ENCODE measurements around the gene WFDC1.

DNA sequence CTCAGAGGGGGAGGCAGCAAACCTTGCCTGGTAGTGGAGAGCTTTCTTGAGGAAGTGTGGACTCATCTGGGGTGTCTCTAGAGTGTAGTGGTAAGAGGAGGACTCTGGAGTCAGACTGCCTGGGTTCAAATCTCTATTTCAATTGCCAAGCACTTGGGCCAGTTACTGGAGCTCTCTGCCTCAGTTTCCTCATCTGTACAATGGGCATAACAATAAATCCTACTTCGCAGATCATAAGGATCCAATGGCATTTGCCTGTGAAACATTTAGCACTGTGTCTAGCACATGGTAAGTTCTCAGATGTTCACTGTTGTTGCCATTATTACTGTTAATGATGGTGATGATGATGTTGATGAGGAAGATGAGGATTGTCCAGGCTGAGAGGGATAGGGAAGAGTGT is 23.6 kb upstream of the WFDC1 start:
- TF ChIP-seq, protein P1, sequence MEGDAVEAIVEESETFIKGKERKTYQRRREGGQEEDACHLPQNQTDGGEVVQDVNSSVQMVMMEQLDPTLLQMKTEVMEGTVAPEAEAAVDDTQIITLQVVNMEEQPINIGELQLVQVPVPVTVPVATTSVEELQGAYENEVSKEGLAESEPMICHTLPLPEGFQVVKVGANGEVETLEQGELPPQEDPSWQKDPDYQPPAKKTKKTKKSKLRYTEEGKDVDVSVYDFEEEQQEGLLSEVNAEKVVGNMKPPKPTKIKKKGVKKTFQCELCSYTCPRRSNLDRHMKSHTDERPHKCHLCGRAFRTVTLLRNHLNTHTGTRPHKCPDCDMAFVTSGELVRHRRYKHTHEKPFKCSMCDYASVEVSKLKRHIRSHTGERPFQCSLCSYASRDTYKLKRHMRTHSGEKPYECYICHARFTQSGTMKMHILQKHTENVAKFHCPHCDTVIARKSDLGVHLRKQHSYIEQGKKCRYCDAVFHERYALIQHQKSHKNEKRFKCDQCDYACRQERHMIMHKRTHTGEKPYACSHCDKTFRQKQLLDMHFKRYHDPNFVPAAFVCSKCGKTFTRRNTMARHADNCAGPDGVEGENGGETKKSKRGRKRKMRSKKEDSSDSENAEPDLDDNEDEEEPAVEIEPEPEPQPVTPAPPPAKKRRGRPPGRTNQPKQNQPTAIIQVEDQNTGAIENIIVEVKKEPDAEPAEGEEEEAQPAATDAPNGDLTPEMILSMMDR (IDR thresholded peaks at IDR 0.05; ENCODE audit: insufficient read depth, low read depth, low read length) = no peak
- TF ChIP-seq EZH2 (IDR thresholded peaks at IDR 0.05; ENCODE audit: insufficient read depth, low read length) = no peak

Data from astrocyte (in vitro differentiated cells and primary cell).